Left lung (tissue), 10 donors: Measurements from ENCODE around the gene CROCC. TPM values are rescaled to one million over a fixed set of nuclear protein-coding genes. Genes with fewer than 3 reads are reported as not detected.

Experiments used
- ATAC-seq: fragments of 200-7000 bp; cut with Tn5 transposase; one replicate; pipeline ENCODE4 v1.9.1; 2020; ENCODE audit warnings: moderate library complexity
- DNase-seq, 4 donors: peaks; one replicate each; pipeline ENCODE4 v3.0.0-alpha.2; 2013 to 2020
- H3K27ac ChIP-seq, 2 donors: fragments of 200-600 bp; sonication (generic) in 1 of 2; one replicate each; pipeline versions ENCODE4 v1.5.0 to v1.8.0; 2020 to 2021
- H3K27me3 ChIP-seq, 2 donors: fragments of 200-600 bp; sonication (generic) in 1 of 2; one replicate each; pipeline versions ENCODE4 v1.5.0 to v1.8.0; 2020 to 2021
- H3K36me3 ChIP-seq, 2 donors: fragments of 200-600 bp; sonication (generic) in 1 of 2; one replicate each; pipeline versions ENCODE4 v1.5.0 to v1.8.0; 2020 to 2021
- H3K4me1 ChIP-seq, 2 donors: fragments of 200-600 bp; one replicate each; pipeline ENCODE4 v1.8.0; 2021
- H3K4me3 ChIP-seq, 2 donors: fragments of 200-600 bp; sonication (generic) in 1 of 2; one replicate each; pipeline versions ENCODE4 v1.5.0 to v1.8.0; 2020 to 2021; ENCODE audit warnings: mild to moderate bottlenecking in 1 of 2
- H3K9me3 ChIP-seq, 2 donors: fragments of 200-600 bp; sonication (generic) in 1 of 2; one replicate each; pipeline versions ENCODE4 v1.5.0 to v1.8.0; 2020 to 2021
- CTCF ChIP-seq, 2 donors: fragments of 200-600 bp; sonication (generic) in 1 of 2; IDR thresholded peaks; one replicate each; pipeline versions ENCODE4 v1.5.0 to v1.8.0; 2021; ENCODE audit warnings: antibody characterized with exemption in 2 of 2
- intact Hi-C, 2 donors: fragments of 100-400 bp; cut with DNase I; formaldehyde crosslinking; loops; one replicate each; pipeline versions ENCODE4 v1.11.2 to v1.14.2; 2022
- polyA plus RNA-seq, 6 donors: library from polyadenylated mRNA; unstranded; fragments of 120-200 nt; gene quantifications; one replicate each; pipeline ENCODE4 v1.2.1, GENCODE V29; 2013; ENCODE audit not compliant: insufficient read length in 6 of 6
- total RNA-seq, 2 donors: library from RNA; stranded (reverse); fragmentation: NEBNext Ultra II Directional; extraction: Animal tissue kit (Norgen Biotek cat#: 25700); gene quantifications; one replicate each; pipeline ENCODE4 v1.2.1, GENCODE V29; 2021
- donor health status: DM: no; HTN: yes; CAD: no.
- donor health status: DM: no; HTN: no; CAD: no.

CROCC gene
- total and polyA plus RNA-seq, 8 donors: 19.1 to 66.2 (median 53.9) TPM

DNA sequence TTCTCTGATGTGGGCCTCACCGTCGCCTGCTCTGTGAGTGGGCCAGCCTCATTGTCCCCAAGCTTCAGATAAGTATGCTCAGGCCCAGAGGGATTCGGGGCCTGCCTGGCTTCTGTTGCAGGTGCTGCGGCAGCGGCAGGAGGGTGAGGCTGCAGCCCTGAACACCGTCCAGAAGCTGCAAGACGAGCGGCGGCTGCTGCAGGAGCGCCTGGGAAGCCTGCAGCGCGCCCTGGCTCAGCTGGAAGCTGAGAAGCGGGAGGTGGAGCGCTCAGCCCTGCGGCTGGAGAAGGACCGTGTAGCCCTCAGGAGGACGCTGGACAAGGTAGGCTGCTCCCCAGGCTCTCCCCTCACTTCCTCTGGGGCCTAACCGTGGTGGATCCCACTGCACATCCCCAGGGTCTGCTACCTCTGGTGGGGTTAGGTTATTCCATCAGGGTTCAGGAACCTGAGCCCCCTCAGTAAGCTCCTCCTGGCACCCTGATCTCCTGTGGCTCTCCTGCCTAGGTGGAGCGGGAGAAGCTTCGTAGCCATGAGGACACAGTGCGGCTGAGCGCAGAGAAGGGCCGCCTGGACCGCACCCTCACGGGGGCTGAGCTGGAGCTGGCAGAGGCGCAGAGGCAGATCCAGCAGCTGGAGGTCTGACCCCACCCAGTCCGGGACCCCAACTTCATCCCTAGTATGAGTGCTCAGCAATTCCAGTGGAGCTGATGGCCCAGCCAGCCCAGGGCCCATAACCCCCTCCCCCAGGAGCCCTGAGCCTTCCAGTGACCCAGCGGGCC is 48.6 kb downstream of the CROCC start:
- no peak for ATAC-seq
- intact Hi-C loops: no loop called here
- peaks cover 6 to 8% of the 10 kb centered on the region in 2 donors for H3K4me1 ChIP-seq

DNA sequence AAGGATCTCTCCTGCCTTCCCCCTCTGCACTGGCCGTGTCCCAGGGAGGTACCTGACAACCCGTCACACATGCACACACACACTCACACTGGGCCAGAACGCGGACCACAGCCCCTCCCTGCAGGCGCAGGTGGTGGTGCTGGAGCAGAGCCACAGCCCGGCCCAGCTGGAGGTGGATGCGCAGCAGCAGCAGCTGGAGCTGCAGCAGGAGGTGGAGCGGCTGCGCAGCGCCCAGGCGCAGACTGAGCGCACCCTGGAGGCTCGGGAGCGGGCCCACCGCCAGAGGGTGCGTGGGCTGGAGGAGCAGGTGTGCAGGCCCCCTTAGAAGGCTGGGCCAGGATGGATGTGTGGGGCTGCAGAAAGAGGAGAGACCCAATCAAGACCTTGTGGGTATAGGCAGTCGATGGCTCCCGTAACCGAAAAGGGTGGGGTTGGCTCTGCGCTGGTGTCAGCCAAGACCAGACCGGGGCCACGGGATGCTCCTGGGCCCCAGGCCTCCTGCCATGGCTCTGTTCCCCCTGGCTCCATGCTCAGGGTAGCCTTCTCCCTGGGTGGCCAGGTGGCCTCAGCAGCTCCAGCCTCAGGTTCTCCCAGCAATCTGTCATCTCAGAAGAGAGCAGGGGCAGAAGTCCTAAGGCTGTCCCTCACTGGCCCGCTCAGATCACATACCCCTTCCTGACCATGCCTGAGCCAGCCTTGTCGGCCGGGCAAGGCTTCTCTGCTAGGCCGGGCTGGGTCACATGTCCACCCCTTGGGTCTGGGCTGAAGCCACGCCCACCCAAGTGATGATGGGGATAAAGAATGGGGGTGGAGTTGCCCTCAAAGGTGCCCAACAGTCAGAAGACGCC is 49.8 kb downstream of the CROCC start:
- H3K4me1 ChIP-seq: peaks cover 6 to 8% of the 10 kb centered on the region in 2 donors
- H3K4me3 ChIP-seq: no peak overlapping the region
- no peaks in the 10 kb centered on the region for H3K9me3 ChIP-seq
- ATAC-seq (peak; percentile 40), DNase-seq (no peak)
- TF ChIP-seq CTCF (IDR thresholded peaks at IDR 0.05): no peak
- H3K27ac ChIP-seq: no peak overlapping the region
- no peaks in the 10 kb centered on the region for H3K27me3 ChIP-seq
- H3K36me3 ChIP-seq: peaks cover 0 to 25% of the 10 kb centered on the region in 2 donors
- intact Hi-C loops: no loop called here

More for the DNA sequence above, 48.6 kb downstream of the CROCC start:
- no peak overlapping the region for H3K27ac ChIP-seq
- no peak for TF ChIP-seq CTCF (IDR thresholded peaks at IDR 0.05)
- no peak for DNase-seq
- H3K9me3 ChIP-seq: no peaks in the 10 kb centered on the region
- no peak overlapping the region for H3K4me3 ChIP-seq
- H3K27me3 ChIP-seq: no peaks in the 10 kb centered on the region
- H3K36me3 ChIP-seq: peaks cover 0 to 38% of the 10 kb centered on the region in 2 donors

GRCh38 chr1:16972189-16972895 is 50.6 kb downstream of the CROCC start:
- Histone ChIP-seq H3K36me3 (peaks cover 0 to 25% of the 10 kb centered on the region in 2 donors), H3K4me3 (no peak overlapping the region), H3K4me1 (peaks cover 0 to 4% of the 10 kb centered on the region in 2 donors), H3K9me3 (no peaks in the 10 kb centered on the region), H3K27ac (no peak overlapping the region), H3K27me3 (no peaks in the 10 kb centered on the region)
- ATAC-seq (no peak), DNase-seq (no peak)
- intact Hi-C loops: no loop called here
- no peak for TF ChIP-seq CTCF (IDR thresholded peaks at IDR 0.05)

GRCh38 chr1:16973215-16973614 is 51.5 kb downstream of the CROCC start:
- no peaks in the 10 kb centered on the region for H3K9me3 ChIP-seq
- no peaks in the 10 kb centered on the region for H3K4me1 ChIP-seq
- ATAC-seq (no peak), DNase-seq (no peak)
- H3K36me3 ChIP-seq: peaks cover 0 to 22% of the 10 kb centered on the region in 2 donors
- H3K27me3 ChIP-seq: no peaks in the 10 kb centered on the region
- H3K27ac ChIP-seq: no peak overlapping the region
- intact Hi-C loops: no loop called here
- TF ChIP-seq CTCF (IDR thresholded peaks at IDR 0.05): no peak
- H3K4me3 ChIP-seq: no peak overlapping the region
